Hair follicular keratinocyte (primary cell): Measurements from ENCODE around the gene NT5C1A. TPM values are rescaled to one million over a fixed set of nuclear protein-coding genes. Genes with fewer than 3 reads are reported as not detected.

Source experiments
- total RNA-seq: library from RNA; depleted of rRNA; stranded (reverse); fragments of >200 nt; gene quantifications from 2 replicates; pipeline ENCODE4 v1.2.3, GENCODE V29; 2015

Gene NT5C1A
- not detected in 2 replicates for total RNA-seq

DNA sequence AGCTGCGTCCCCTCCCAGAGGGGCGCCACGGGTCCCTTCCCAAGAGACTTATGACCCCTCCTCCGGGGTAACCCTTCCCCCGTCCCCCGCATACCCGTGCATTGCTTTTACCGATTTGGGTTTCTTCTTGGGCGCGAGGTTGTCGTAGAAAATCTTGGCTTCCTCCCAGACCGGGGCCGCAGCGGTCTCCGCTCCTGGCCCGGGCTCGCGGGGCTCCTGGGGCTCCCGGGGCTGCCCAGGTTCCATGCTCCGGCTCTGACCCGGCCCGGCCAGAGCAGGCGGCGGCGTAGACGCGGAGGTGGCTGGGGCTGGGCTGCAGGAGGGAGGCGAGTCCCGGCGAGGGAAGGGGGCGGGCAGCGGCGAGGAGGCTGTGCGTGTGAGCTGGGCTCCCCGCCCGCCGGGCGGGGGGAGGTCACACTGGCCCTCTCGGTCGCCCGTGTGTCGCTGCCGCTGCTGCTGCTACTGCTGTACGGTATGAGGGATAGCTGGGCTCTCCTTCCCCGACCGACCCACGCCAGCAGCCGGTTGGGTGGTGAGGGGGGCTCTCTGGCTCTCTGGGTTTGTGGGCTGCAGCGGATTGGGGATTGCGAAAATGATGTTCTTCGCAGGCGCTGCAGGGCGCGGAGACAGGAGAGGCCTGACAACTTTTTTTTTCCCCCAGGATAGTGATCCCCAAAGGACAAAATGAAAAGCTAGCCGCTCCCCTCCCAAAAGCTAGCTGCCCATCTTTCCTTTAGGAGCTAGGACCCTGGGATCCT is at the start of gene NT5C1A:
TSS of gene NT5C1A (minus strand) at position 315 of the 758 bp plus-strand sequence. CDS start at position 246, 69 bp downstream.

DNA sequence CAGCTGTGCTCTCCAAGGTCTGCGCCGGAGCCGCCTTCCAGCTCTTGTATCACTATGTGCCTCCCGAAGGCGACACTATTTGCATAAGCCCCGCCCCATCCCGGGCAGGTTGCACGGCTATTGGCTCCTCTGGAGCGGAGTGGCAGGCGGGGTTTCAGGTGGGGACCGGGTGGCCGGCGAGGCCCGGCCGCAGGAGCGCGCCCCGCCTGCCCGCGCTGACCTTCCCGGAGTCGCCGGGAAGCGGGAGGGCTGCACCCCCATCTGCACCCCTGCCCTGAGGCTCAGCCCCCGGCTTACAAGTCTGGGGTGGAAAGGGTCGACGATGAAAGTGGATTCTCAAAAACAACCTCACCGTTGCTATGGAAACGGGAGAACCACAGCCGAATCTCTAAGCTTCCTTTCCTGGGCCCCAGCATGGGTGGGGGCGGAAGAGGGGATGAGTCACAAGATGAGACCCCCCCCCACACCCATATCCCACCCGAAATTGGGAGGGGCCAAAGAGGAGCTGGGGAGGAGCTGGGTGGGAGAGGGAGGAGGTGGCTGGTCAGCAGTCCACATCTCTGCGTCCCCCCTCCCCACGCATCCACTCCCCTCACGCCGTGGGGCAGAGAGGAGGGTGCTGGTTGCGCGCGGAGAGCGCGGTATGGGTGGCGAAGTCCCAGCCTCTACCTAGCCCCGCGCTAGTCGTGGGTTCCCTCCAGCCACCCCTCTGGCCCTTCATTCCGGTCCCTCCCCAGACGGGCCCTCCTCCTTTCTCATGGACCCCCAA is 19.7 kb upstream of the NT5C1A start, which contains the start of gene HPCAL4:
TSS of gene HPCAL4 (minus strand) at position 51 of the 769 bp plus-strand sequence. CDS start 6,830 bp downstream, outside the sequence.

DNA sequence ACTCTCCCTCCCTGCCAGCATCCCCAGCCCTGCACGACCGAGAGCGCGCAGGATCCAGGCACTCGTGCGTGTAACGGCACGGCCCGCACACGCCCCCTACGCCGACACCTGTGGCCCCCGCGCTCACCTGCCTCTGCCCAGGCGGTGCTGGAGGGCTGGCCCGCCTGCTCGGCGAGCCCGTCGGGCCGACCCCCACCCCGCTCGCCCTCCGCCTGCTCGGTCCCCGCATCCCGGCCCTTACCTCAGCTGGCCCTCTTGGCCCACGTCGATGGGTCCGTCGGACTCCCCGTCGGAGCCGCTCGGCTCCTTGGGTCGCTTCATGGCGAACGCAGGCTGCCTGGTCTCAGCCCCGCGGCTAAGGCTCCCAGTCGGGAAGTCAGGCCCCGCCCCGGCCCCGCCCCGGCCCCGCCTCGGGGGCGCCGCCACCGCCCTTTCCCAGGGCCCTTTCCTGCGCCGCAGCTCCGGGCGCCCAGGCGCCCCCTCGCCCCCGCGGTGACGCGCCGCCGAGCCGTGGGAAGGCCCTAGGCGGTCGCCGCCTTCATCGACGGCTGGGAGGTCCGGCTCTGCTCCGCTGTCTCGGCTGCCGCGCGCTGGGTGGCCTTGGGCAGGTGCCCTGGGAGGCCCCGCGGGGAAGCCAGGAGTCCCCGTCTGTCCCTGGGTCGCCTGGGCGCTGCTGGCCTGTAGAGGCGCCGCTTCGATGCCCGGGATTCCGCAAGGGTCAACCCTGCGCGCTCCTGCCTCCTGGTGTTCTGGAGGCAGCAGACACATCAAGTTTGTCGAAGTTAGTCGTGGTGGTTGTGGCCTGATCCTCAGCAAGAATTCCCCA is 32.4 kb downstream of the NT5C1A start, which contains the start of gene HEYL:
TSS of gene HEYL (minus strand) at position 339 of the 826 bp plus-strand sequence. CDS start at position 321, 18 bp downstream.

Other genes with a start within 250 kb of the NT5C1A start
- gene BMP8A, start 180.5 kb downstream of the NT5C1A start, total RNA-seq, result 0.16 TPM in 1 of 2 replicates, not detected in the other
- gene PABPC4, start 95.3 kb downstream of the NT5C1A start, total RNA-seq, result 134 and 149 TPM in 2 replicates
- 0.08 TPM in 1 of 2 replicates, not detected in the other for gene HEYL, start 32.5 kb downstream of the NT5C1A start, total RNA-seq
- gene HPCAL4, start 19.3 kb upstream of the NT5C1A start, total RNA-seq, result not detected in 2 replicates
- 54.5 and 58.6 TPM in 2 replicates for gene PPIE, start 66.8 kb upstream of the NT5C1A start, total RNA-seq
- 1.8 and 3.2 TPM in 2 replicates for gene OXCT2, start 99.2 kb upstream of the NT5C1A start, total RNA-seq
- 0.04 and 0.08 TPM in 2 replicates for gene BMP8B, start 116.8 kb upstream of the NT5C1A start, total RNA-seq
- 20.3 and 21.7 TPM in 2 replicates for gene TRIT1, start 211.4 kb upstream of the NT5C1A start, total RNA-seq
- gene MYCL, start 229.8 kb upstream of the NT5C1A start, total RNA-seq, result 3.7 and 6.2 TPM in 2 replicates